ENCODE data around the gene OR10G7. TPM values are rescaled to one million over a fixed set of nuclear protein-coding genes. Genes with fewer than 3 reads are reported as not detected.

OR10G7 gene
- total and polyA plus RNA-seq, 10 of the 15 experiments (the other 5 are each of a cell fraction or from before 2014, with no cell fraction given) = not detected

- no peak for TF ChIP-seq ZNF687 (IDR thresholded peaks at IDR 0.05)
- TF ChIP-seq ASH2L (IDR thresholded peaks at IDR 0.05; ENCODE audit: borderline replicate concordance, low read depth) = no peak
- peak; percentile 59; the same call in 1 of the 2 replicates for TF ChIP-seq SMC3 (IDR thresholded peaks at IDR 0.05; ENCODE audit: borderline replicate concordance, low read length)
- TF ChIP-seq POLR2A (IDR thresholded peaks at IDR 0.05; ENCODE audit: low read depth, low read length) = no peak
- no peak for TF ChIP-seq HDAC2 (IDR thresholded peaks at IDR 0.05)
- no peak for TF ChIP-seq LARP7 (IDR thresholded peaks at IDR 0.05)
- no peak; the same call in 1 of the 2 replicates for TF ChIP-seq ZBTB40 (IDR thresholded peaks at IDR 0.05; ENCODE audit: borderline replicate concordance)
- TF ChIP-seq HDGF (IDR thresholded peaks at IDR 0.05) = no peak
Observed at GRCh38 chr11:124070915-124071622, 29.9 kb upstream of the OR10G7 start (continued).
